ENCODE measurements around the gene TXK. TPM values are rescaled to one million over a fixed set of nuclear protein-coding genes. Genes with fewer than 3 reads are reported as not detected.
A peak's percentile ranks its signal among the peaks of the same experiment; 100 is the strongest.

Gene TXK
- total and polyA plus RNA-seq, 2 of the 13 experiments (the other 11 are each of a cell fraction or from before 2014, with no cell fraction given) = not detected

DNA sequence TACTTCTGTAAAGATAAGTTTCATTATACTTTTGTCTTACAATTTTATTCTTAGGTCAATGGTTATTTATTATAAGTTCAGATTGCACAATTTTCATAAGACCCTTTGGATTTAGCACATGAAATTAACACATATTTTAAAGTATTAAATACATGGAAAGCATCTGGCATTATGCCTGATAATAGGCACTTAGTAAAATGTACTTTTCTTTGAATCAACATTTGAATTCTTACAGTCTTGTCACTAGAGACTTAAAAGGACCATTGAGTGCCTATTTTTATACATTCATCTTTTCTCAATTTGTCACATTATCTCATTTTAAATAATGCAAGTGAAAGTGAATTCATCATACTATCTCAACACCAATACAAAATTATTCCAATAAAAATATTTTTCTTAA lies 94.5 kb downstream of the TXK start:
- TF ChIP-seq ZNF264 (CRISPR knock-in tag; IDR thresholded peaks at IDR 0.05) = no peak
- TF ChIP-seq, protein P1, sequence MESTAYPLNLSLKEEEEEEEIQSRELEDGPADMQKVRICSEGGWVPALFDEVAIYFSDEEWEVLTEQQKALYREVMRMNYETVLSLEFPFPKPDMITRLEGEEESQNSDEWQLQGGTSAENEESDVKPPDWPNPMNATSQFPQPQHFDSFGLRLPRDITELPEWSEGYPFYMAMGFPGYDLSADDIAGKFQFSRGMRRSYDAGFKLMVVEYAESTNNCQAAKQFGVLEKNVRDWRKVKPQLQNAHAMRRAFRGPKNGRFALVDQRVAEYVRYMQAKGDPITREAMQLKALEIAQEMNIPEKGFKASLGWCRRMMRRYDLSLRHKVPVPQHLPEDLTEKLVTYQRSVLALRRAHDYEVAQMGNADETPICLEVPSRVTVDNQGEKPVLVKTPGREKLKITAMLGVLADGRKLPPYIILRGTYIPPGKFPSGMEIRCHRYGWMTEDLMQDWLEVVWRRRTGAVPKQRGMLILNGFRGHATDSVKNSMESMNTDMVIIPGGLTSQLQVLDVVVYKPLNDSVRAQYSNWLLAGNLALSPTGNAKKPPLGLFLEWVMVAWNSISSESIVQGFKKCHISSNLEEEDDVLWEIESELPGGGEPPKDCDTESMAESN (CRISPR knock-in tag; conservative IDR thresholded peaks at IDR 0.05) = no peak
- TF ChIP-seq, protein P2, sequence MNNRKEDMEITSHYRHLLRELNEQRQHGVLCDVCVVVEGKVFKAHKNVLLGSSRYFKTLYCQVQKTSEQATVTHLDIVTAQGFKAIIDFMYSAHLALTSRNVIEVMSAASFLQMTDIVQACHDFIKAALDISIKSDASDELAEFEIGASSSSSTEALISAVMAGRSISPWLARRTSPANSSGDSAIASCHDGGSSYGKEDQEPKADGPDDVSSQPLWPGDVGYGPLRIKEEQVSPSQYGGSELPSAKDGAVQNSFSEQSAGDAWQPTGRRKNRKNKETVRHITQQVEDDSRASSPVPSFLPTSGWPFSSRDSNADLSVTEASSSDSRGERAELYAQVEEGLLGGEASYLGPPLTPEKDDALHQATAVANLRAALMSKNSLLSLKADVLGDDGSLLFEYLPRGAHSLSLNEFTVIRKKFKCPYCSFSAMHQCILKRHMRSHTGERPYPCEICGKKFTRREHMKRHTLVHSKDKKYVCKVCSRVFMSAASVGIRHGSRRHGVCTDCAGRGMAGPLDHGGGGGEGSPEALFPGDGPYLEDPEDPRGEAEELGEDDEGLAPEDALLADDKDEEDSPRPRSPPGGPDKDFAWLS (CRISPR knock-in tag; IDR thresholded peaks at IDR 0.05; ENCODE audit: borderline replicate concordance) = no peak
- FAIRE-seq = no peak
- CTCF ChIA-PET (ENCODE audit: low intra/inter-chr PET ratio, low total read pairs) = no interaction called here
- Histone ChIP-seq H3K4me3 (replicated peaks in 1 of 3; ENCODE audit: insufficient read depth in 1 of 3, low read depth in 2 of 3, low read length in 3 of 3) (no peak overlapping the region), H3K9me3 (ENCODE audit: low read length) (no peaks in the 10 kb centered on the region), H3K4me2 (ENCODE audit: low read depth, low read length) (no peak overlapping the region), H4K20me1 (ENCODE audit: insufficient read depth, low read length) (no peaks in the 10 kb centered on the region), H3K36me3 (replicated peaks in 1 of 2; ENCODE audit: control insufficient read depth in 1 of 2, insufficient read depth in 2 of 2, low read length in 2 of 2) (peaks cover 0 to 1% of the 10 kb centered on the region in 2 experiments; a peak in 1 of 5 replicates), H3K27ac (ENCODE audit: extremely low read length, insufficient read depth, low read length) (no peak overlapping the region), H2AFZ (ENCODE audit: low read length) (no peak overlapping the region), H3K4me1 (ENCODE audit: insufficient read depth, low read length) (peaks cover 61% of the 10 kb centered on the region), H3K9ac (ENCODE audit: insufficient read depth, low read depth, low read length) (no peak overlapping the region), H3K27me3 (ENCODE audit: control insufficient read depth in 1 of 2, insufficient read depth in 2 of 2, low read length in 2 of 2) (no peaks in the 10 kb centered on the region), H3K79me2 (ENCODE audit: insufficient read depth, low read length) (no peaks in the 10 kb centered on the region)
- ATAC-seq = no peak
- no TSS peak for BruUV-seq (replicated peaks)
- intact Hi-C loops (cut with micrococcal nuclease; ENCODE audit: unreplicated experiment) = loop anchor here (10.0 kb wide), 1 partner anchor 305 kb away; the partner anchor contains the start of gene SLAIN2
- DNase-seq (ENCODE audit: low spot score) = no peak
- POLR2A ChIA-PET = no interaction called here
- in situ Hi-C loops (cut with HindIII; ENCODE audit: extremely low pct_ligation_motif_present, low pct_unique_long_range_greater_than_20kb) = no loop called here

DNA sequence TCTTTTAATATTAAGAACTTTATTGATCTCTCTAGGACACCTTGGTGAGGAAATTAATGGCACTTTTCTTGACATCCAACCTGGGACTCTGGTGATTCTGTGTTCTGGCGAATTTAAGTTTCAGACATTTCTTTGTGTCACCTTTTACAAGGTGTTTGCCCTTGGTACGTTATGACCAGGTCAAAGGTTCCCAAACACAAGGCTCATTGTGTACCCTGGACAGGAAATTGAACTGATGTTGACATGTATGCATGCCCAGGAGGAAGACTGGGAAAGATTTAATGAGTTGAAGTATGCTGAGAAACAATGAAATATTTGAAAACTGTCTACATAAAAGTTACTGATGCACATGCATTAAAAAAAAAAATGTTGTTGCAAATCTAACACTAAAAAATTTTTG lies 95.4 kb downstream of the TXK start:
- in situ Hi-C loops (cut with HindIII; ENCODE audit: extremely low pct_ligation_motif_present, low pct_unique_long_range_greater_than_20kb) (no loop called here), intact Hi-C loops (cut with micrococcal nuclease; ENCODE audit: unreplicated experiment) (loop anchor here (10.0 kb wide), 1 partner anchor 306 kb away; the partner anchor contains the start of gene SLAIN2)
- H3K36me3 ChIP-seq (replicated peaks in 1 of 2; ENCODE audit: control insufficient read depth in 1 of 2, insufficient read depth in 2 of 2, low read length in 2 of 2) = peaks cover 0 to 1% of the 10 kb centered on the region in 2 experiments; a peak in 1 of 5 replicates
- no peaks in the 10 kb centered on the region for H3K79me2 ChIP-seq (ENCODE audit: insufficient read depth, low read length)
- WGBS (ENCODE audit: low lambda C conversion rate) = 0% methylated on average over 2 of the region's 2 CpGs
- no peaks in the 10 kb centered on the region for H4K20me1 ChIP-seq (ENCODE audit: insufficient read depth, low read length)
- peaks cover 62% of the 10 kb centered on the region for H3K4me1 ChIP-seq (ENCODE audit: insufficient read depth, low read length)
- no peaks in the 10 kb centered on the region for H3K27me3 ChIP-seq (ENCODE audit: control insufficient read depth in 1 of 2, insufficient read depth in 2 of 2, low read length in 2 of 2)
- H3K4me2 ChIP-seq (ENCODE audit: low read depth, low read length) = peak overlapping the region; percentile 1; the same call in 1 of the 2 replicates
- peak; percentile 77 for DNase-seq (ENCODE audit: low spot score)
- H3K4me3 ChIP-seq (replicated peaks in 1 of 3; ENCODE audit: insufficient read depth in 1 of 3, low read depth in 2 of 3, low read length in 3 of 3) = no peak overlapping the region
- FAIRE-seq = no peak
- peak; percentile 61 for ATAC-seq
- POLR2A ChIA-PET = no interaction called here
- H3K27ac ChIP-seq (ENCODE audit: extremely low read length, insufficient read depth, low read length) = peak overlapping the region; percentile 51
- no TSS peak for BruUV-seq (replicated peaks)
- CTCF ChIA-PET (ENCODE audit: low intra/inter-chr PET ratio, low total read pairs) = no interaction called here
- H2AFZ ChIP-seq (ENCODE audit: low read length) = no peak overlapping the region
- H3K9me3 ChIP-seq (ENCODE audit: low read length) = no peaks in the 10 kb centered on the region
- no peak overlapping the region for H3K9ac ChIP-seq (ENCODE audit: insufficient read depth, low read depth, low read length)
- 0 out of 2 replicates have a peak, but pooled peaks have one; percentile 33 for TF ChIP-seq CEBPG (CRISPR knock-in tag; IDR thresholded peaks at IDR 0.05)
- peak; percentile 34; the same call in 1 of the 2 replicates for TF ChIP-seq SAP130 (CRISPR knock-in tag; IDR thresholded peaks at IDR 0.05; ENCODE audit: low read depth)
- peak; percentile 35; the same call in 1 of the 2 replicates for TF ChIP-seq DPF2 (CRISPR knock-in tag; IDR thresholded peaks at IDR 0.05; ENCODE audit: borderline replicate concordance, low read depth)
- TF ChIP-seq ZMYM4 (CRISPR knock-in tag; IDR thresholded peaks at IDR 0.05) = peak; percentile 69
- TF ChIP-seq ETV5 (CRISPR knock-in tag; IDR thresholded peaks at IDR 0.05; ENCODE audit: borderline replicate concordance) = peak; percentile 87; the same call in 1 of the 2 replicates
- TF ChIP-seq, protein P3, sequence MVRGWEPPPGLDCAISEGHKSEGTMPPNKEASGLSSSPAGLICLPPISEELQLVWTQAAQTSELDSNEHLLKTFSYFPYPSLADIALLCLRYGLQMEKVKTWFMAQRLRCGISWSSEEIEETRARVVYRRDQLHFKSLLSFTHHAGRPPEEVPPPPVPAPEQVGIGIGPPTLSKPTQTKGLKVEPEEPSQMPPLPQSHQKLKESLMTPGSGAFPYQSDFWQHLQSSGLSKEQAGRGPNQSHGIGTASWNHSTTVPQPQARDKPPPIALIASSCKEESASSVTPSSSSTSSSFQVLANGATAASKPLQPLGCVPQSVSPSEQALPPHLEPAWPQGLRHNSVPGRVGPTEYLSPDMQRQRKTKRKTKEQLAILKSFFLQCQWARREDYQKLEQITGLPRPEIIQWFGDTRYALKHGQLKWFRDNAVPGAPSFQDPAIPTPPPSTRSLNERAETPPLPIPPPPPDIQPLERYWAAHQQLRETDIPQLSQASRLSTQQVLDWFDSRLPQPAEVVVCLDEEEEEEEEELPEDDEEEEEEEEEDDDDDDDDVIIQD (CRISPR knock-in tag; IDR thresholded peaks at IDR 0.05; ENCODE audit: low read depth) = peak; percentile 85; the same call in 1 of the 2 replicates
- TF ChIP-seq FOXA3 (CRISPR knock-in tag; IDR thresholded peaks at IDR 0.05) = peak; percentile 77
- TF ChIP-seq ELF3 (CRISPR knock-in tag; IDR thresholded peaks at IDR 0.05) = peak; percentile 80; the same call in 1 of the 2 replicates
- no peak for TF ChIP-seq SOX6 (IDR thresholded peaks at IDR 0.05)
- peak; percentile 77 for TF ChIP-seq SOX6 (CRISPR knock-in tag; IDR thresholded peaks at IDR 0.05)
- peak; percentile 51; the same call in 1 of the 2 replicates for TF ChIP-seq ZNF292 (CRISPR knock-in tag; IDR thresholded peaks at IDR 0.05; ENCODE audit: borderline replicate concordance, low read depth)
- peak; percentile 62; the same call in 1 of the 2 replicates for TF ChIP-seq HMG20A (CRISPR knock-in tag; IDR thresholded peaks at IDR 0.05; ENCODE audit: borderline replicate concordance)

Data from HepG2 (cell line).